ENCODE measurements around the gene MRPL52. TPM values are rescaled to one million over a fixed set of nuclear protein-coding genes. Genes with fewer than 3 reads are reported as not detected.

The MRPL52 gene
- total and polyA plus RNA-seq, 2 of the 13 experiments (the other 11 are each of a cell fraction or from before 2014, with no cell fraction given), result 118 to 329 TPM

DNA sequence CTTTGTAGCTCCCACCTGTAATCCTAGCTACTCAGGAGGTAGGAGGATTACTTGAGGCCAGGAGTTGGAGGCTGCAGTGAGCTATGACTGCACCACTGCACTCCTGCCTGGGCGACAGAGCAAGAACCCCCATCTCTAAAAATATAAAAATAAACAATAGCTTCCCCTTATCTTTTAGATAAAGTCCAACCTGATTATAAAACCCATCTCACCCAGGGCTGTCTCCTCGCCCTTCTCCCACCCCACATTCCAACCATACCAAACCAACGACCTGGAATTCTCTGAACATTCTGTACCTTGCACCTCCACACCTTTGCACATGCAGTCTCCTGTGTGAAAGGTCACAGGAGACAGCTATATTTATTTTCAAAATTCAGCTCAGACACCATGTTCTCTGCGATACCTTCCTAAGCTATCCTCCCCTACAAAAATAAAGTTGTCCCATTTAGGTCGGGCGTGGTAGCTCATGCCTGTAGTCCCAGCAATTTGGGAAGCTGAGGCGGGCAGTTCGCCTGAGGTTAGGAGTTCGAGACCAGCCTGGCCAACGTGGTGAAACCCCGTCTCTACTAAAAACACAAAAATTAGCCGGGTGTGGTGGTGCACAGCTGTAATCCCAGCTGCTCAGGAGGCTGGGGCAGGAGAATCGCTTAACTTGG is 22.1 kb upstream of the MRPL52 start (continued):
- TF ChIP-seq, protein P1, sequence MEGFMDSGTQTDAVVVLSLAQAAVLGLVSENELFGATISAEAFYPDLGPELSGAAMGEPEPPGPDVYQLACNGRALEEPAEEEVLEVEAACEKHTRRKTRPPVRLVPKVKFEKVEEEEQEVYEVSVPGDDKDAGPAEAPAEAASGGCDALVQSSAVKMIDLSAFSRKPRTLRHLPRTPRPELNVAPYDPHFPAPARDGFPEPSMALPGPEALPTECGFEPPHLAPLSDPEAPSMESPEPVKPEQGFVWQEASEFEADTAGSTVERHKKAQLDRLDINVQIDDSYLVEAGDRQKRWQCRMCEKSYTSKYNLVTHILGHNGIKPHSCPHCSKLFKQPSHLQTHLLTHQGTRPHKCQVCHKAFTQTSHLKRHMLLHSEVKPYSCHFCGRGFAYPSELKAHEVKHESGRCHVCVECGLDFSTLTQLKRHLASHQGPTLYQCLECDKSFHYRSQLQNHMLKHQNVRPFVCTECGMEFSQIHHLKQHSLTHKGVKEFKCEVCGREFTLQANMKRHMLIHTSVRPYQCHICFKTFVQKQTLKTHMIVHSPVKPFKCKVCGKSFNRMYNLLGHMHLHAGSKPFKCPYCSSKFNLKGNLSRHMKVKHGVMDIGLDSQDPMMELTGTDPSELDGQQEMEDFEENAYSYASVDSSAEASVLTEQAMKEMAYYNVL (CRISPR knock-in tag; IDR thresholded peaks at IDR 0.05; ENCODE audit: borderline replicate concordance), result no peak
- no peak for TF ChIP-seq HNRNPLL (IDR thresholded peaks at IDR 0.05; ENCODE audit: low read depth, low read length, poor library complexity, severe bottlenecking)
- TF ChIP-seq CREM (IDR thresholded peaks at IDR 0.05), result no peak; the same call in 1 of the 2 replicates
- no peak for TF ChIP-seq CREM (CRISPR knock-in tag; IDR thresholded peaks at IDR 0.05)
- TF ChIP-seq ATF7-NPFF (CRISPR knock-in tag; IDR thresholded peaks at IDR 0.05; ENCODE audit: low read depth), result 0 out of 2 replicates have a peak, but pooled peaks have one; percentile 27
- TF ChIP-seq, protein P2, sequence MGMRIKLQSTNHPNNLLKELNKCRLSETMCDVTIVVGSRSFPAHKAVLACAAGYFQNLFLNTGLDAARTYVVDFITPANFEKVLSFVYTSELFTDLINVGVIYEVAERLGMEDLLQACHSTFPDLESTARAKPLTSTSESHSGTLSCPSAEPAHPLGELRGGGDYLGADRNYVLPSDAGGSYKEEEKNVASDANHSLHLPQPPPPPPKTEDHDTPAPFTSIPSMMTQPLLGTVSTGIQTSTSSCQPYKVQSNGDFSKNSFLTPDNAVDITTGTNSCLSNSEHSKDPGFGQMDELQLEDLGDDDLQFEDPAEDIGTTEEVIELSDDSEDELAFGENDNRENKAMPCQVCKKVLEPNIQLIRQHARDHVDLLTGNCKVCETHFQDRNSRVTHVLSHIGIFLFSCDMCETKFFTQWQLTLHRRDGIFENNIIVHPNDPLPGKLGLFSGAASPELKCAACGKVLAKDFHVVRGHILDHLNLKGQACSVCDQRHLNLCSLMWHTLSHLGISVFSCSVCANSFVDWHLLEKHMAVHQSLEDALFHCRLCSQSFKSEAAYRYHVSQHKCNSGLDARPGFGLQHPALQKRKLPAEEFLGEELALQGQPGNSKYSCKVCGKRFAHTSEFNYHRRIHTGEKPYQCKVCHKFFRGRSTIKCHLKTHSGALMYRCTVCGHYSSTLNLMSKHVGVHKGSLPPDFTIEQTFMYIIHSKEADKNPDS (CRISPR knock-in tag; IDR thresholded peaks at IDR 0.05), result no peak
- TF ChIP-seq ZC3H4 (CRISPR knock-in tag; IDR thresholded peaks at IDR 0.05; ENCODE audit: borderline replicate concordance), result no peak
- TF ChIP-seq, protein P3, sequence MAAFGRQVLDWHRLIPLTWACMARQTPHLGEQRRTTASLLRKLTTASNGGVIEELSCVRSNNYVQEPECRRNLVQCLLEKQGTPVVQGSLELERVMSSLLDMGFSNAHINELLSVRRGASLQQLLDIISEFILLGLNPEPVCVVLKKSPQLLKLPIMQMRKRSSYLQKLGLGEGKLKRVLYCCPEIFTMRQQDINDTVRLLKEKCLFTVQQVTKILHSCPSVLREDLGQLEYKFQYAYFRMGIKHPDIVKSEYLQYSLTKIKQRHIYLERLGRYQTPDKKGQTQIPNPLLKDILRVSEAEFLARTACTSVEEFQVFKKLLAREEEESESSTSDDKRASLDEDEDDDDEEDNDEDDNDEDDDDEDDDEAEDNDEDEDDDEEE (CRISPR knock-in tag; IDR thresholded peaks at IDR 0.05), result no peak
- TF ChIP-seq RBFOX2 (IDR thresholded peaks at IDR 0.05; ENCODE audit: low read depth, low read length), result no peak
- TF ChIP-seq ZFP41 (CRISPR knock-in tag; IDR thresholded peaks at IDR 0.05; ENCODE audit: borderline replicate concordance), result no peak
- peak; percentile 86; the same call in 1 of the 2 replicates for TF ChIP-seq PHF21A (CRISPR knock-in tag; IDR thresholded peaks at IDR 0.05)
- TF ChIP-seq, protein P4, sequence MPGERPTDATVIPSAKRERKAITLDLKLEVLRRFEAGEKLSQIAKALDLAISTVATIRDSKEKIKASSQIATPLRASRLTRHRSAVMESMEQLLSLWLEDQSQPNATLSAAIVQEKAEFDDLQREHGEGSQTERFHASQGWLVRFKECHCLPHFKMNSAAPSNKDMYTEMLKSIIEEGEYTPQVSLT (CRISPR knock-in tag; IDR thresholded peaks at IDR 0.05; ENCODE audit: borderline replicate concordance, low read depth), result no peak
- no peak for TF ChIP-seq SMARCE1 (IDR thresholded peaks at IDR 0.05; ENCODE audit: borderline replicate concordance)
- TF ChIP-seq ZNF772 (CRISPR knock-in tag; IDR thresholded peaks at IDR 0.05), result no peak
- TF ChIP-seq ZNF644 (CRISPR knock-in tag; IDR thresholded peaks at IDR 0.05; ENCODE audit: low read depth), result no peak
- 0 out of 2 replicates have a peak, but pooled peaks have one; percentile 4 for TF ChIP-seq ELF3 (CRISPR knock-in tag; IDR thresholded peaks at IDR 0.05)
- no peak; the same call in 1 of the 2 replicates for TF ChIP-seq ZNF629 (CRISPR knock-in tag; conservative IDR thresholded peaks at IDR 0.05)
- TF ChIP-seq ZFP62 (CRISPR knock-in tag; IDR thresholded peaks at IDR 0.05), result no peak
- TF ChIP-seq TRIM24 (CRISPR knock-in tag; IDR thresholded peaks at IDR 0.05), result peak; percentile 69; the same call in 1 of the 2 replicates
- no peak for TF ChIP-seq FOSL1 (CRISPR knock-in tag; IDR thresholded peaks at IDR 0.05; ENCODE audit: borderline replicate concordance)
- no peak for TF ChIP-seq MYC (CRISPR knock-in tag; IDR thresholded peaks at IDR 0.05; ENCODE audit: borderline replicate concordance)
- TF ChIP-seq FOXK2 (IDR thresholded peaks at IDR 0.05), result no peak
- no peak for TF ChIP-seq ZNF205 (CRISPR knock-in tag; IDR thresholded peaks at IDR 0.05)
- TF ChIP-seq ZNF143 (CRISPR knock-in tag; IDR thresholded peaks at IDR 0.05), result no peak
- no peak for TF ChIP-seq SNRNP70 (IDR thresholded peaks at IDR 0.05; ENCODE audit: low read depth, low read length)
- TF ChIP-seq ZNF674 (CRISPR knock-in tag; IDR thresholded peaks at IDR 0.05; ENCODE audit: low read depth), result no peak
- TF ChIP-seq ZNF3 (CRISPR knock-in tag; IDR thresholded peaks at IDR 0.05), result no peak
- TF ChIP-seq FOXK1 (CRISPR knock-in tag; IDR thresholded peaks at IDR 0.05; ENCODE audit: borderline replicate concordance, low read depth), result no peak

Data from HepG2 (cell line).